GF-D8 (cell line): ENCODE results near the gene WDFY3.
"Not testable (repeated sequence)": the region's sequence is repeated elsewhere in the genome, so short reads cannot be mapped to it uniquely, and the experiment has no call there.

Experiments used
- DNase-seq: peaks from one replicate; lab custom pipeline; 2025; lab: John Stamatoyannopoulos, UW

WDFY3 gene

GRCh38 chr4:84719115-84719514, 247.4 kb downstream of the WDFY3 start:
- DNase-seq: no peak

- no peak for DNase-seq
Observed at GRCh38 chr4:84718699-84719098, 247.8 kb downstream of the WDFY3 start.

- no peak for DNase-seq
Observed at GRCh38 chr4:84710548-84710947, 255.9 kb downstream of the WDFY3 start.

DNA sequence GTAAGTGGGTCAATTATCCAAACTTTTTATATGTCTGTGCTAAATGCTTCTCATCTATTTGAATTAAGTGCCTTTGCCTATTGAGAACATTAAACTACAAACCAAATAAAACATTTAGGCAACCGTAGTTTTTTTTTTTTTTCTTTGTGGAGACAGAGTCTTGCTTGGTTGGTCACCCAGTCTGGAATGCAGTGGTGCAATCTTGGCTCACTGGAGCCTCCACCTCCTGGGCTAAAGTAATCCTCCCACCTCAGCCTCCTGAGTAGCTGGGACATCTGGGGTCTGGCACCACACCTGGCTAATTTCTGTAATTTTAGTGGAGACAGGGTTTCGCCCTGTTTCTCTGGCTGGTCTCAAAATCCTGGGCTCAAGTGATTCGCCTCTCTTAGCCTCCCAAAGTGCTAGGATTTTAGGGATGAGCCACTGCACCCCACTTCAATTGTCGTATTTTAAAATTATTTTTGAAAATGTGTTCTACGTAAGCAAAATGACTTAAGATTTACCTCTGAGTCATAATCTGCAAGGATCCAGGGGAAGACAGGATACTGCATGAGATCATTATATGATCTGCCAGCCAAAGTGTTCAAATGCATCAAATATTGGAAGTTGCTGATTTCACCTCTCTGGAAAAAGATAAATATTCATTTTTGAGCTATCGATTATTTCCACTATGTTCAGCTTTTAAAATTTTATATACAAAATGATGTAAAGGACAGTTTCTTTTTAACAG, 257.9 kb downstream of the WDFY3 start:
- DNase-seq: no peak

- DNase-seq: no peak
Observed at GRCh38 chr4:84706286-84706685, 260.2 kb downstream of the WDFY3 start.

DNA sequence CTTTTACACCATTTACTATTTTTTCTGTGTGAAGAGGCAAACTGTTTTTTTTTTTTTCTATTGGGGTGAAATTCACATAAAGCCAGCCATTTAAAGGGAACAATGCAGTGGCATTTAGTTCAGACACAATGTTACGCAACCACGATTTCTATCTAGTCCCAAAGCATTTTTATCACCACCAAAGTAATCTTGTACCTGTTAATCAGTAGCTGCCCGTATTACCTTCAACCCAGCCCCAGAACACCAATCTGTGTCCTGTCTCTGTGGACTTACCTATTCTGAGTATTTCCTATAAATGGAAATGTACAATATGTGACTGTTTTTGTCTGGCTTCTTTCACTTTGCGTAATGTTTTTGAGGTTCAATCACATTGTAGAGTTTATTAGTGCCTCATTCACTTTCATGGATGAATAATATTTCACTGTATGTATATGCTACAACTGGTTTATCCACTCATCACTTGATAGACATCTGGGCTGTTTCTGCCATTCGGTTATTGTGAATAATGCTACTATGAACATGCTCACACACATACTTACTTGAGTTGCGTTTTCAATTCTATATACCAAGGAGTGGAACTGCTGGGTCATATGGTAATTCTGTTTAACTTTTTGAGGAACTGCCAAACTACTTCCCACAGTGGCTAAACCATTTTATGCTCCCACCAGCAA, 267.4 kb downstream of the WDFY3 start:
- DNase-seq: no peak

GRCh38 chr4:84697615-84698201, 268.8 kb downstream of the WDFY3 start:
- no peak for DNase-seq

GRCh38 chr4:84697159-84697558, 269.3 kb downstream of the WDFY3 start:
- DNase-seq: no peak

DNA sequence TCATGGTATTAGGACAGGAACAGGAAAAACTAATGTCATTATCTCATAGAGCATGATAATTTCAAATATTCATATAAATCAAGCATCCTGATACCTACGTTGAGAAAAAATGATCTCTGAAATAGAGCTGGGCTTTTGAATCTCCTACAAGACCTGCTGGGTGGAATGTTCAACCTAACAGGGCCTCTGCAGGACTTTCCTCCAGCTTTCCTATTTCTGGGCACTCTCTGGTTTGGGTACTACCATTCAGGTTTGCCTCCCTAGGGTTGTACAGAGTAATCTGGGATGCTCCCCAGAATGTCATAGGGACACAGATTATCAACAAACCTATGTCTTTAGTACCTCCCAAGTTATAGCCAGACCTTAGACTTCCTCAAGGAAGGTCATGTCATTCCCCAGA, 274.7 kb downstream of the WDFY3 start:
- DNase-seq: no peak

DNA sequence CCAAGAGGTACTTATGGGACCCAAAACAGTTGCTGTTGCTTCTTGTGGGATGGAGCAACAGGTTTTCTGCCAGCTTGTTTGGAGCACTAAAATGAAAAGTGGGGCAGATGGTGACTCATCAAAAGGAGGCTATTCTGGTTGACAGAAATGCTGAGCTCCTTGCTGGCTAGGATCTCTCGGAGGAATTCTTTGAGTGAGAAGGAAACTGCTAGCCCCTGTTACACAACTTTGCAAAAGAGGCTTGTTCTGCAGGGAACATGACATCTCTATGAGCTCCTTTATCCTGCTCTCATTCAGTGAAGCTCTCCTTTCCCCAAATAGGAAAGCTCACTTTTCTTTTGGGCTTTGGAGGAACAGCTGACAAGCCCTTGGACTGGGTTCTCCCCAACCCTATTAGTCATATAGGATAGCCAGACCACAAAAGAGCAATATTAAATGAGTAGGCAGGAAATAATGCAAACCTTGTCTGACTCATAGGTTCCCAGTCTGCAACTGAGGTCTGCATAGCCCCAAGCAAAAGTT, 275.3 kb downstream of the WDFY3 start:
- peak; percentile 40 for DNase-seq

GRCh38 chr4:84690481-84690880, 276.0 kb downstream of the WDFY3 start:
- DNase-seq: no peak

DNA sequence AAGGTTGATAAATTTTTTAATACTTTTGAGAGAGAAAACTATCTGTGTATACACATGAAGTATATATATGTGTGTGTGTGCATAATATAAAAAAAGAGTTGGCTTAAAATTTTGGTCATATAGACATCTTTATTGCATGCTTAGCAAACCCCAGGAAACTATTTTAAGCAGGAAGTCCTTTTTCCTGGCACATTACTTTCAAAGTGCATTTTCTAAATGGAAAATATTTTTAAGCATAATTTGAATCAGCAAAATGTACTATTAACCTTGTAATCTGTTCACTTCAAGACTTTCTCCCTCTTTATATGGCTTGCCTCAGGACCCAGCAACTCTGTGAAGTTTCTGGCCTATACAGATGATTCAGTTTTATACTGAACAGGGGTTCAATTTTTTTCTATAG, 277.3 kb downstream of the WDFY3 start:
- no peak for DNase-seq

GRCh38 chr4:84688605-84689004, 277.9 kb downstream of the WDFY3 start:
- DNase-seq: no peak

- DNase-seq: no peak
Observed at GRCh38 chr4:84685105-84685504, 281.4 kb downstream of the WDFY3 start.

- DNase-seq: no peak
Observed at GRCh38 chr4:84684361-84684760, 282.1 kb downstream of the WDFY3 start.

- DNase-seq: no peak
Observed at GRCh38 chr4:84683064-84683850, 283.2 kb downstream of the WDFY3 start.

GRCh38 chr4:84682661-84683060, 283.8 kb downstream of the WDFY3 start:
- DNase-seq: not testable (repeated sequence)

- DNase-seq: peak; percentile 37
Observed at GRCh38 chr4:84681486-84682274, 284.8 kb downstream of the WDFY3 start.

GRCh38 chr4:84680956-84681355, 285.5 kb downstream of the WDFY3 start:
- peak; percentile 10 for DNase-seq

GRCh38 chr4:84678976-84679744, 287.3 kb downstream of the WDFY3 start:
- no peak for DNase-seq

GRCh38 chr4:84677995-84678394, 288.5 kb downstream of the WDFY3 start:
- no peak for DNase-seq
